ENCODE results near the gene LRMDA. TPM values are rescaled to one million over a fixed set of nuclear protein-coding genes. Genes with fewer than 3 reads are reported as not detected.

The LRMDA gene
- total RNA-seq, 3 donors from 2014 or later: not detected

DNA sequence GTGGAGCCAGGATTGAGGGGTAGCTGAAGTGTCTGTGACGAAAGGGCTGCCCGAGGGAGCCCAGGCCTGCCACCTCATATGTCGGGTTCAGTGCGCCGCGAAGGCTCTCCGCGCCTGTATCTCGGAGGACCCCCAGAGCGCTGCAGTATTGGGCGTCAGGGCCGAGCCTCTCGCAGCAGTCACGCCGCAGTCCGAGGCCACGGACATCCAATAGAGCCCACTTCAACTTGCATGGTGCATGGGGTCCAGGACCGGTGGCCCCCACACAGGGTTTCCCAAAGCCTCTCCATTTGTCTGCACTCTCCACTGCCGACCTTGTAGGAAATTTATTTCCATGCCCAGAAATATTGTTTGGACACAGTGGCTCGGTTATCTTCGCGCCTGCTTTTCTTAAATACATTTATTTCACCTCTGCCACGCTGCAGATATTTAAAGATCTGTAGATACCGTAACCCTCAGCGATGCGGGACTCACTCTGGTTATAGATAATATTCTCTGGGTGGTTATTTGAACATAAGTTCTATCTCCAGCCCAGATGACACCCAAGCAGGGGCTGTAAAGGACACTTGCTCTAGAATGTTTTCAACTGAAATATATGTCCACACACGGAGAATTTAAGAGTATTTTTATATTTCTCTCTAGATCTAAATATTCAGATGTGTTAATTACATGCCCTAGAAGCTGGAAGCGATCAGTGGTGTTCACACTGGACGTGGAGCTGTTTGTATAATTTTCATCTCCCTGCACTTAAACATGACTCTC is 24.8 kb upstream of the LRMDA start:
- Mint-ChIP-seq H3K36me3 (ENCODE audit: insufficient read depth) (no peaks in the 10 kb centered on the region), H3K4me3 (no peak overlapping the region), H3K9me3 (no peaks in the 10 kb centered on the region), H3K4me1 (ENCODE audit: low read depth) (peaks cover 43% of the 10 kb centered on the region), H3K27me3 (ENCODE audit: low read depth) (peaks cover 75% of the 10 kb centered on the region)
- ATAC-seq: no peak
- DNase-seq: no peak

GRCh38 chr10:75407224-75407712 is 24.2 kb upstream of the LRMDA start:
- Mint-ChIP-seq H3K4me1 (ENCODE audit: low read depth) (peaks cover 39% of the 10 kb centered on the region), H3K9me3 (no peaks in the 10 kb centered on the region), H3K4me3 (peak overlapping the region; percentile 54), H3K36me3 (ENCODE audit: insufficient read depth) (no peaks in the 10 kb centered on the region), H3K27me3 (ENCODE audit: low read depth) (peaks cover 71% of the 10 kb centered on the region)
- ATAC-seq (no peak), DNase-seq (no peak)

DNA sequence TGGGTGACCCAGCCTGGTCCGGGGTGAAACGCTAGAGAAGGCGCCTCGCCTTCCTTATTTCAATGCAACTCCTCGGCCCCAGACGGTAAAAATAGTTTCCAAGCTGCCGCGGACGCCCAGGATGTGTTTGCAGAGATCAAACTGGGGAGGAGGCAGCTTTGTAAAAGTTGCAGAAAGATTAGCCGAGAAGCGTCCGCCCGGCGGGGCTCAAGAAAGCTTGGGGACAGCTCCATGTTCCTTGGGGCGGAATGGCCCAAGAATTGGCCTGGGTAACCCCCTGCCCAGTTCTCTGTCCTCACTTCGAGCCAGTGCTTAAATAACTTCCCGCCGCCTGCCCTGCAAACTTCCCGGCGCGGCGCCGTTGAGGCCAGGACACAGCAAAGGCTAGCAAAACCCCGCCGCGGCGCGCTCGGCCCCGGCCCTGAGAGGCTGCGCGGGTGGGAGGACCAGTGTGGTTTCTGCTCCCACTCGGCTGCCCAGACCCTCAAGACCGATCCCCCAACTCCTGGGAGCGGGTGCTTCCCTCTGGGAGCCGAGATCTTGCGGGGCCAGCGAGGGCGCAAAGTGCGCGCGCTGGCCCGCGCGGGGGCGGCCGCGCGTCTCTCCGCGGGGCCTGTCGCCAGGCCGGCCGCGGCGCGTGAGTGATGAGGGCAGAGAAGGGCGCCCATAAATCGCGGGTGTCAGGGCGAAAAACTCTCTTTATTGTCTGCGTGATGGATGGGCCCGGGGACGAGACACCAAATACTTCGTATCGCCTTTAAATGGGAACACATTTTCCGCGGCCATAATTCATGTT is 23.5 kb upstream of the LRMDA start:
- DNase-seq: no peak
- H3K4me1 Mint-ChIP-seq (ENCODE audit: low read depth): peaks cover 32% of the 10 kb centered on the region
- no peaks in the 10 kb centered on the region for H3K36me3 Mint-ChIP-seq (ENCODE audit: insufficient read depth)
- H3K4me3 Mint-ChIP-seq: peak overlapping the region; percentile 64
- no peaks in the 10 kb centered on the region for H3K9me3 Mint-ChIP-seq
- no peak for ATAC-seq
- H3K27me3 Mint-ChIP-seq (ENCODE audit: low read depth): peaks cover 69% of the 10 kb centered on the region

- H3K4me3 Mint-ChIP-seq: peak overlapping the region; percentile 64
- peaks cover 26% of the 10 kb centered on the region for H3K4me1 Mint-ChIP-seq (ENCODE audit: low read depth)
- H3K27me3 Mint-ChIP-seq (ENCODE audit: low read depth): peaks cover 63% of the 10 kb centered on the region
- DNase-seq (no peak), ATAC-seq (no peak)
- no peaks in the 10 kb centered on the region for H3K36me3 Mint-ChIP-seq (ENCODE audit: insufficient read depth)
- H3K9me3 Mint-ChIP-seq: no peaks in the 10 kb centered on the region
Observed at GRCh38 chr10:75408509-75408875, 22.9 kb upstream of the LRMDA start.

- Mint-ChIP-seq H3K36me3 (ENCODE audit: insufficient read depth) (no peaks in the 10 kb centered on the region), H3K4me3 (peak overlapping the region; percentile 66), H3K4me1 (ENCODE audit: low read depth) (peaks cover 22% of the 10 kb centered on the region), H3K27me3 (ENCODE audit: low read depth) (peaks cover 59% of the 10 kb centered on the region), H3K9me3 (no peaks in the 10 kb centered on the region)
- ATAC-seq (peak; percentile 68 to 72), DNase-seq (no peak)
Observed at GRCh38 chr10:75408911-75409885, 22.2 kb upstream of the LRMDA start.

DNA sequence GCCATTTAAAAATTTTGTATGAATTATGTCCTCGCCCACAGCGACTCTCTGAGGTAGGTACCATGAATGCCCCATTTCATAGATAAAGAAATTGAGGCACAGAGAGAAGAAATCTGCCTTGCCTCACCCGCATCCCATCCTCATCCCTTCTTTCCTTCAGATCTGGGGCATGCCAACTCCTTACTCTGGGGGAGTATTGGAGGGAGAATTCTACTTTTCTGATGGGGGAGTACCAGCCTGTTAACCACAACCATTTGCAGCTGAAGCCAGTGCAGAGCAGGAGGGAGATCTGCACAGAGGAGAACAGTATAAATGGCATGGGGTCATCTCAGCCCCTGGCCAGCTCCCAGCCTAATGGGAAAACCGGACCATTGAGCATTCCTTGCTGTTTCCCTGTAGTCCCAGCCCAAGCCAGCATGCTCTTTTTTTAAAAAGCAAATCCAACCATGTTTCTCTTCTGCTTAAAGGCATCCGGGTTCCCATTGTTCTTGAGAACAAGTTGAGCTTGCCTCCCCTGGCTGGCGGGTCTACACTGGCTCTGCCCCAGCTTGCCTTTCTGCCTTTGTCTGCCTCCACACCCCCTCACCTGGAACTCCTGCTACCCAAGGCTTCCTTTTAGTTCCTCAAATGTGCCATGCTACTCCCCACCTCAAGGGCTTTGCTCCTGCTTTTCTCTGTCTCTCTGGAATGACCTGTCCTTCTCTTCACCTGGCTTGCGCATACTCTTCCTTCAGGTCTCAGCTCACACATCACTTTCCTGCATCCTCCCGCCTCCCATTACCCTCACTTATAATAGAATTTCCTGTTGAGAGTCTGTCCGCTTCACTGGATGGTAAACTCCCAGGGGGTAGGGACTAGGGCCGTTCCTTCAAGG is 21.1 kb upstream of the LRMDA start:
- ATAC-seq (no peak), DNase-seq (no peak)
- H3K36me3 Mint-ChIP-seq (ENCODE audit: insufficient read depth): no peaks in the 10 kb centered on the region
- H3K4me3 Mint-ChIP-seq: peak overlapping the region; percentile 65
- no peaks in the 10 kb centered on the region for H3K9me3 Mint-ChIP-seq
- H3K4me1 Mint-ChIP-seq (ENCODE audit: low read depth): peaks cover 21% of the 10 kb centered on the region
- peaks cover 56% of the 10 kb centered on the region for H3K27me3 Mint-ChIP-seq (ENCODE audit: low read depth)

DNA sequence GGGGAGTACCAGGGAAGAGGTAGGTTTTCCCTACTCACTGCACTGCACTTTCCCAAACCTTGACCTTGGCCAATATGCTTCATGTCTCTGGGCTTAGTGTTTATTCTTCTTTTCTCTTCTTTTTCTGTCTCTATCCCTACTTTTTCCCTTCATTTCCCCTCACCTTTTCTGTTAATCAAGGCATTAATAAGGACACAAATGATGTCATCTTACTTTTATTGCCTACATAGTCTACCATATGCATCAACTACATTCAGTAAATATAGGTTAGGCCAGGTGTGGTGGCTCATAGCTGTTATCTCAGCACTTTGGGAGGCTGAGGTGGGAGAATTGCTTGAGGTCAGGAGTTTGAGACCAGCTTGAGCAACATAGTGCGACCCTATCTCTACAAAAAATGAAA is 16.9 kb upstream of the LRMDA start:
- H3K4me1 Mint-ChIP-seq (ENCODE audit: low read depth): peaks cover 6% of the 10 kb centered on the region
- H3K27me3 Mint-ChIP-seq (ENCODE audit: low read depth): peaks cover 36% of the 10 kb centered on the region
- no peak overlapping the region for H3K4me3 Mint-ChIP-seq
- H3K36me3 Mint-ChIP-seq (ENCODE audit: insufficient read depth): no peaks in the 10 kb centered on the region
- ATAC-seq (no peak), DNase-seq (no peak)
- no peaks in the 10 kb centered on the region for H3K9me3 Mint-ChIP-seq

- DNase-seq: no peak
- ATAC-seq: no peak
- no peaks in the 10 kb centered on the region for H3K36me3 Mint-ChIP-seq (ENCODE audit: insufficient read depth)
- no peaks in the 10 kb centered on the region for H3K9me3 Mint-ChIP-seq
- peaks cover 16% of the 10 kb centered on the region for H3K27me3 Mint-ChIP-seq (ENCODE audit: low read depth)
- H3K4me3 Mint-ChIP-seq: no peak overlapping the region
- no peaks in the 10 kb centered on the region for H3K4me1 Mint-ChIP-seq (ENCODE audit: low read depth)
Observed at GRCh38 chr10:75417522-75417927, 13.9 kb upstream of the LRMDA start.

DNA sequence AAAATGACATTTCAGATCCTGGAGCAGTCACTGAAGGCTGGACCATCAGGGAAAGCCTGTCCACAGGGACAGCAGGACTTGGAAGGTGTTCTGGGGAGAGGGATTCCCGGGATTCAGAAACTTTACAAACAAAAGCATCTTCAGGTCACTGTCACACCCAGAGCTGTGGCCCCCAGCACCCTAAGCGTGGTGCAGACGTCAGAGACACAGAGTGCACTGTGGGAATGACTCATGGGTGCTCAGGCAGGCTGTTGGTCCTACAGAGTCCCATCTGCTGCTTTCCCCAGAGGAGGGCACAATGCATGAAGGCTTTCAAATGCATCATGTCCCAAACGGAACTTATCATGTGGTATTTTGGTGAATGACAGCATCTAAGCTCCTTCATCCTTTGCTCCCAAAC is 13.1 kb upstream of the LRMDA start:
- no peaks in the 10 kb centered on the region for H3K9me3 Mint-ChIP-seq
- no peak for DNase-seq
- no peak for ATAC-seq
- no peak overlapping the region for H3K4me3 Mint-ChIP-seq
- H3K27me3 Mint-ChIP-seq (ENCODE audit: low read depth): peaks cover 14% of the 10 kb centered on the region
- H3K4me1 Mint-ChIP-seq (ENCODE audit: low read depth): no peaks in the 10 kb centered on the region
- H3K36me3 Mint-ChIP-seq (ENCODE audit: insufficient read depth): no peaks in the 10 kb centered on the region

DNA sequence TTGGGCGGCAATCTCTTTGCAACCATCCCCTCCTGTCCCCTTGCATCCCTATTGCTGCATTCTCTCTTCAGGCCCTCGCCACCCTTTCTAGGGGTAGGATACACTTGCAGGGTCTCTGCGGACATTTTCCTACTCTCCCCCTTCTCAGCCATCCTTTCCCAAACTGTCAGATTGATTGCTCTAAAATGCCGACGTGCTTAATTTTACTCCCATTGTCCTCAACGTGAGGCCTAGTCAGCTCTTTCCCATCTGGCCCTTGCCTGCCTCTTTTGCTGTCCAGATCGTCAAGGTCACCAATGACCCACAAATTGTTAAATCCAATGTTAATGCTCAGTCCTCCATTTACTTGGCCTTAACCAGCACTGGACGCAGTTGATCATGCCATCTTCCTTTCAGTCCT is 12.7 kb upstream of the LRMDA start:
- peaks cover 13% of the 10 kb centered on the region for H3K27me3 Mint-ChIP-seq (ENCODE audit: low read depth)
- H3K36me3 Mint-ChIP-seq (ENCODE audit: insufficient read depth): no peaks in the 10 kb centered on the region
- no peak for ATAC-seq
- no peak for DNase-seq
- no peak overlapping the region for H3K4me3 Mint-ChIP-seq
- H3K4me1 Mint-ChIP-seq (ENCODE audit: low read depth): no peaks in the 10 kb centered on the region
- no peaks in the 10 kb centered on the region for H3K9me3 Mint-ChIP-seq

GRCh38 chr10:75422913-75423312 is 8.5 kb upstream of the LRMDA start:
- Mint-ChIP-seq H3K4me3 (no peak overlapping the region), H3K27me3 (ENCODE audit: low read depth) (peaks cover 10% of the 10 kb centered on the region), H3K36me3 (ENCODE audit: insufficient read depth) (no peaks in the 10 kb centered on the region), H3K9me3 (no peaks in the 10 kb centered on the region), H3K4me1 (ENCODE audit: low read depth) (no peaks in the 10 kb centered on the region)
- no peak for ATAC-seq
- DNase-seq: no peak

- Mint-ChIP-seq H3K36me3 (ENCODE audit: insufficient read depth) (no peaks in the 10 kb centered on the region), H3K4me1 (ENCODE audit: low read depth) (no peaks in the 10 kb centered on the region), H3K4me3 (no peak overlapping the region), H3K27me3 (ENCODE audit: low read depth) (peaks cover 22% of the 10 kb centered on the region), H3K9me3 (no peaks in the 10 kb centered on the region)
- no peak for DNase-seq
- no peak for ATAC-seq
Observed at GRCh38 chr10:75424571-75424970, 6.9 kb upstream of the LRMDA start.

- Mint-ChIP-seq H3K4me3 (no peak overlapping the region), H3K4me1 (ENCODE audit: low read depth) (no peaks in the 10 kb centered on the region), H3K36me3 (ENCODE audit: insufficient read depth) (no peaks in the 10 kb centered on the region), H3K27me3 (ENCODE audit: low read depth) (peaks cover 31% of the 10 kb centered on the region), H3K9me3 (no peaks in the 10 kb centered on the region)
- no peak for ATAC-seq
- no peak for DNase-seq
Observed at GRCh38 chr10:75425291-75426079, 5.9 kb upstream of the LRMDA start.

Measured in activated T-cell treated with anti-CD3 and anti-CD28 coated beads, Interleukin-2, amount 50 U/mL, for 4 hours (primary cell).